Measurements from ENCODE around the gene PTPN7.

DNA sequence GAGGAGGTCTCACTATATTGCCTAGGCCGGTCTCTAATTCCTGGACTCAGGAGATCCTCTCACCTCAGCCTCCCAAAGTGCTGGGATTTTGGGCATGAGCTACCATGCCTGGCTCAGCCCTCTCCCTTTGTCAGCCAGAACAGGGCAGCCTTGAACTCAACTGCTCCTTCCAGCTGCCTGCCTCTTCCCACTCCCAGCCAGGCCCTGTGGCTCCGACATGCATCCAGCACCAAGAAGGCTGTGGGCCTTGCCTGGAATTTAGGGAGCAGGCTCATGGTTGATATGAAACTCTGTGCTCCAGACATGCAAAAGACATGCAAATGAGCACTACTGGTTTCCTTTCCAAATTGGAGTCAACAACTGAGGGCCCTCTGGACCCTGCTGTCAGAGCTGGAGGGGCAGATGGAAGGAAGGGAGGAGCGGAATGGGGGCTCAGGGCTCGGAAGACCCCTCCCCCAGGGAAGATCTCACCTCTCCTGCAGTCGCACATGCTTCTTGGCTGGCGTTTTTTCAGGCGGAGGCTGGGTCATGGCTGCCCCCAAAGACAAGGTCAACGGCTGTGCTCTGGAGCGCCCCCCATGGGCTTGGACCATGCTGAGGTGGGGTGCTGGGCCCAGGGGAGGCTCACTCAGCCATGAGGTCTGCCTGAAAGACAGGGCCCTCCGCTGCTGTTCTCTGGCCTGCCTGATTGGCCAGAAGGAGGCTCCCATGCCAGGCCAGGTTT lies 1.4 kb downstream of the PTPN7 start:
- TF ChIP-seq, protein P1, sequence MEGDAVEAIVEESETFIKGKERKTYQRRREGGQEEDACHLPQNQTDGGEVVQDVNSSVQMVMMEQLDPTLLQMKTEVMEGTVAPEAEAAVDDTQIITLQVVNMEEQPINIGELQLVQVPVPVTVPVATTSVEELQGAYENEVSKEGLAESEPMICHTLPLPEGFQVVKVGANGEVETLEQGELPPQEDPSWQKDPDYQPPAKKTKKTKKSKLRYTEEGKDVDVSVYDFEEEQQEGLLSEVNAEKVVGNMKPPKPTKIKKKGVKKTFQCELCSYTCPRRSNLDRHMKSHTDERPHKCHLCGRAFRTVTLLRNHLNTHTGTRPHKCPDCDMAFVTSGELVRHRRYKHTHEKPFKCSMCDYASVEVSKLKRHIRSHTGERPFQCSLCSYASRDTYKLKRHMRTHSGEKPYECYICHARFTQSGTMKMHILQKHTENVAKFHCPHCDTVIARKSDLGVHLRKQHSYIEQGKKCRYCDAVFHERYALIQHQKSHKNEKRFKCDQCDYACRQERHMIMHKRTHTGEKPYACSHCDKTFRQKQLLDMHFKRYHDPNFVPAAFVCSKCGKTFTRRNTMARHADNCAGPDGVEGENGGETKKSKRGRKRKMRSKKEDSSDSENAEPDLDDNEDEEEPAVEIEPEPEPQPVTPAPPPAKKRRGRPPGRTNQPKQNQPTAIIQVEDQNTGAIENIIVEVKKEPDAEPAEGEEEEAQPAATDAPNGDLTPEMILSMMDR (conservative IDR thresholded peaks at IDR 0.05; ENCODE audit: low read length): peak; percentile 84
- no peak for TF ChIP-seq EZH2phosphoT487 (IDR thresholded peaks at IDR 0.05; ENCODE audit: borderline replicate concordance)
